ENCODE results near the gene APOA5.

APOA5 gene

DNA sequence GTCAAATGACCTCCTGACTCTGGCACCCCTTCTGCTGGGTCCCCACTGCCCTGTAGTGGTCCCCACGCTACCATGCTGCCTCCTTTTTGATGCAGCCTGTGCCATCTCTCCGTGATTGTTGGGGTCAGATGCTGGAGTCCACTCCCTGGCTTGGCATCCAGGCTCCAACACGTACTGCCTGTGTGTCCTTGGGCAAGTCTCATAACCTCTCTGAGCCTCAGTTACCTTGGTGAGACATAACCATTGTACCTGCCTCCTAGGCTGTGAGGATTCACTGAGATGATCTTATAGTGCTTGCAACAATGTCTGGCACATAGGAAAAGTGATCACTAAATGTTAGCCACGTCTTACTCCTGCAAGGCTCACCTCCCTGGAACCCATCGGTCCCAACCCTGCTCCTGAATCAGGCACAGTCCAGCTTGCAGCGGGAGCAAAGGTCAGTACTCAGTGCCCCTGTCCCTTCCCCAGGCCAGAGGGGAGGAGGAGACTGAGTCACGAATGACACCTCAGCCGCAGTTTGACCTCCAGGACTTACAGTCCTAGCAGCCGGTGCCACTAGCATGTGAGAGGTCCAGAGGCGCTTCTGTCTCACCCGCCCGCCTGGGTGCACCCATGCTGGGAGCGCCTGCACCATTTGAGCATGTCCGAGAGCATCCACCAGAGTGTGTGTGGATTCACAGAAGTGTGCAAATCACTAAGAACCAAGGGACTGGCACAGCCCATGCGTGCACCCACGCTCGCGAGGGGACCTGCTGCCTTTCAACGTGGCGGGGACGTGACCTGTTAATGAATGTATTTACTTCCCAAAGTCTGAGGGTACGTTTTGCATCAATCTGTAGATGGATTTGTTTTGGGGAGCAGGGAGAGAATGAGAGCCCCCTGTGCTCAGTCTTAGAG lies 34.4 kb upstream of the APOA5 start:
- 84 to 85% methylated on average over 14 to 20 of the region's 22 CpGs for WGBS, 2 experiments (ENCODE audit: insufficient coverage in 2 of 2)
- no peaks in the 10 kb centered on the region for H3K9me3 ChIP-seq (ENCODE audit: control insufficient read depth, low read length)
- no peak overlapping the region for H3K27ac ChIP-seq (ENCODE audit: low read depth, low read length, severe bottlenecking)
- H3K4me3 ChIP-seq (ENCODE audit: extremely low read depth, insufficient read depth, low read length, poor library complexity, severe bottlenecking), result no peak overlapping the region
- H3K36me3 ChIP-seq (ENCODE audit: control insufficient read depth, insufficient read depth, low read length), result no peaks in the 10 kb centered on the region
- H3K4me1 ChIP-seq (ENCODE audit: control insufficient read depth, insufficient read depth, low read length, poor library complexity, severe bottlenecking), result no peaks in the 10 kb centered on the region

DNA sequence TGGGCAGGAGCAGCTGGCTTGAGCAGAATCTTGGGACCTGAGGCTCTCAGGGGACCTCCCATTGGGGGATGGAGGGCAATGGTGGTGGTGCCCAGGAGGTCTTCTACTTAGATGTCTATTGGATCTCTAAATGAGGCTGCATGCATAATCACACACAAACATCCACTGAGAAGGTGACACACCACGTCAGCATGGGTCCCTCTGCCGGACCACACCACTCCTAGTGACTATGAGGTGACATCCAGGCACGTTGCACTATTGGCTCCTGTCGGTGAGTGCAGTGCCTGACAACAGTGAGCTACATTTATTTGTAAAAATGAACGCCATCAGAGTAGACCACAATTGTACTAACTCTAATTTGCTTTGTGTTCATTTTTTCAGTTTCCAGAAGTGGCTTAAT lies 33.8 kb upstream of the APOA5 start:
- 94 to 97% methylated on average over 5 of the region's 5 CpGs for WGBS, 2 experiments (ENCODE audit: insufficient coverage in 2 of 2)

DNA sequence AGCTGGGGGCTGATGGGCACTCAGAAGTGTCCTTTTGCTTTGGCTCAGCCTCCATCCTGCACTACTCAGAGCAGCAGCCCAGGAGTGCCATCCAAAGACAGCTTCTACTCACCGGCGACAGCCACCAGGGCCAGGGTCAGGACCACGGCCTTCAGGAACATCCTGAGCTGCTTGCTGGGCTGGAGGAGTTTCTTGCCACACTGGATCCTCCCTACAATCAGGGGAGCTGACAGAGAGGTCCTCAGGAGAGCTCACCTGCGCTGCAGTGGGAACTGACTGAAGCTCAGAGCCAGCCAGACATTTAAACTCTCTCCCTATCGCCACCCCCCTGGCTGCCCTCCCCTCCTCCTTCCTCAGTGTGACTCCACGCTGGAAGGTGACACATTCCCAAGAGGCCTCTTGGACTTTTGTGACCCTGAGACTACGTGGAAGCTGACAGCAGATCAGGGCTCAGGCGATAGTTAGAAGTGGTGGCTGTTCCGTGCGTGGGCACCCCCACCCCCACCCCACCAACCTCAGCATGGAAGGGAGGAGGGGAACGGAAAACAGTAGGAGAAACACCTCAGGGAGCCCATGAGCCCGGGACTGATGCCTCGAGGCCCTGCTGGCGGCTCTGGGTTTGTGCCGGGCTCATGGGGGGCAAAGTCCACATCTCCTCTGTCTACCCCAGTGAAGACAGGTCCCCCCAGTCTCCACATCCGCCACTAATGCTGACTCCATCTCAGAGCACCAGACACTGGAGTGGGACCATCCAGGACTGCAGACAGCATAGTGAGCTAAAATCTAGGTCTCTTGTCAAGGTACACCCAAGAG lies 31.6 kb upstream of the APOA5 start, which contains the start of gene APOA4:
TSS of gene APOA4 (minus strand) at position 274 of the 813 bp plus-strand sequence. CDS start at position 161, 113 bp downstream.
- no peaks in the 10 kb centered on the region for H3K9me3 ChIP-seq (ENCODE audit: control insufficient read depth, low read length)
- H3K4me1 ChIP-seq (ENCODE audit: control insufficient read depth, insufficient read depth, low read length, poor library complexity, severe bottlenecking), result no peaks in the 10 kb centered on the region
- 89 to 93% methylated on average over 9 to 10 of the region's 16 CpGs for WGBS, 2 experiments (ENCODE audit: insufficient coverage in 2 of 2)
- H3K27ac ChIP-seq (ENCODE audit: low read depth, low read length, severe bottlenecking), result no peak within 1 kb of the TSS
- H3K36me3 ChIP-seq (ENCODE audit: control insufficient read depth, insufficient read depth, low read length), result no peaks in the 10 kb centered on the region
- no peak within 1 kb of the TSS for H3K4me3 ChIP-seq (ENCODE audit: extremely low read depth, insufficient read depth, low read length, poor library complexity, severe bottlenecking)

More for the DNA sequence above, 33.8 kb upstream of the APOA5 start:
- H3K27ac ChIP-seq (ENCODE audit: low read depth, low read length, severe bottlenecking), result no peak overlapping the region
- H3K4me3 ChIP-seq (ENCODE audit: extremely low read depth, insufficient read depth, low read length, poor library complexity, severe bottlenecking), result no peak overlapping the region
- no peaks in the 10 kb centered on the region for H3K36me3 ChIP-seq (ENCODE audit: control insufficient read depth, insufficient read depth, low read length)
- no peaks in the 10 kb centered on the region for H3K4me1 ChIP-seq (ENCODE audit: control insufficient read depth, insufficient read depth, low read length, poor library complexity, severe bottlenecking)
- H3K9me3 ChIP-seq (ENCODE audit: control insufficient read depth, low read length), result no peaks in the 10 kb centered on the region

DNA sequence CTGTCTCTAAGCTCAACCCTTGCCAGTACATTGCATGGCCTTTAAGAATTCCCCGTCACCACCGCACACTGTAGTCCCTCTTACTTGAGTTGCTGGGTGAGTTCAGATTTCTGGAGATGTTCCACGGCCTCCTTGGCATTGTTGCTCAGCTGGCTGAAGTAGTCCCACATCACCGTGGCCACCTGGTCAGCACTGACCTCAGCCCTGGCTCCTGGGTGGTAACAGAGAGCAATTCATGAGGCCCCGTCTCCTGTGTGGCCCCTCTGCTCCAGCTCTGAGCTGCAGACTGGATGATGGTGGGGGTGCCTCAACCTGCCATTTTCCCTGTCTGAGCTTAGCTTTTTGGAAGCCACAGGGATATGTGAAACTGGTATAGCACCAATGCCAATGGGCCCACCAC lies 30.9 kb upstream of the APOA5 start:
- WGBS, 2 experiments (ENCODE audit: insufficient coverage in 2 of 2), result 56 to 85% methylated on average over 2 to 3 of the region's 5 CpGs
- Histone ChIP-seq H3K27ac (ENCODE audit: low read depth, low read length, severe bottlenecking) (no peak overlapping the region), H3K4me3 (ENCODE audit: extremely low read depth, insufficient read depth, low read length, poor library complexity, severe bottlenecking) (no peak overlapping the region), H3K9me3 (ENCODE audit: control insufficient read depth, low read length) (no peaks in the 10 kb centered on the region), H3K4me1 (ENCODE audit: control insufficient read depth, insufficient read depth, low read length, poor library complexity, severe bottlenecking) (no peaks in the 10 kb centered on the region), H3K36me3 (ENCODE audit: control insufficient read depth, insufficient read depth, low read length) (no peaks in the 10 kb centered on the region)

DNA sequence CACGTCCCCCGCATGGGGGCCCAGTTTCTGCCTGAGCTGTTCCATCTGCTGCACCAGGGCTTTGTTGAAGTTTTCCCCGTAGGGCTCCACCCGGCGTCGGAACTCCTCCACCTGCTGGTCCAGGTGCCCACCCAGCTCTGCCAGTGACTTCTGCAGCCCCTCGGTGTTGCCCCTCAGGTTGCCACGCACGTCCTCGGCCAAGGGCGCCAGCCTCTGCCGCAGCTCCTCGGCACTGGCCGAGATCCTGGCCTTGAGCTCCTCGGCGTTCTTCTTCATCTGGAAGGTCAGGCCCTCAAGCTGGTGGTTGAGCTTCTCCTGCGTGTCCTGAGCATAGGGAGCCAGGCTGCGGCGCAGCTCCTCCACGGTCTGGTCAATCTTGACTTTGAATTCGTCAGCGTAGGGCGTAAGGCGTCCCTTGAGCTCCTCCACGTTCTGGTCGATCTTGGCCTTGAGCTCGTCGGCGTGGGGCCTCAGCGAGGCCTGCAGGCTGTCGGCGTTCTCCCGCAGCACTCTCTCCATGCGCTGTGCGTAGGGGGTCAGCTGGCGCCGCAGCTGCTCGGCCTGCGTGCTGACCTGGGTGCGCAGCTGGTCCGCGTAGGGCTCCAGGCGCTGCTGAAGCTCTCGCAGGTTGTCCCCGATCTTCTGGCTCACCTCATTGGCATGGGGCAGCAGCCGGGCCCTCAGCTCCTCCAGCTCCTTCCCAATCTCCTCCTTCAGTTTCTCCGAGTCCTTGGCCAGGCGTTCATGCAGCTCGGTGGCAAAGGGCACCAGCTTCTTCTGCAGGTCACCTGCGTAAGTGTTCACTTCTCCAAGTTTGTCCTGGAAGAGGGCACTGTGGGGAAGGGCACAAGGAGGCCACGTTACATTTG lies 29.6 kb upstream of the APOA5 start:
- Histone ChIP-seq H3K4me1 (ENCODE audit: control insufficient read depth, insufficient read depth, low read length, poor library complexity, severe bottlenecking) (no peaks in the 10 kb centered on the region), H3K27ac (ENCODE audit: low read depth, low read length, severe bottlenecking) (no peak overlapping the region), H3K9me3 (ENCODE audit: control insufficient read depth, low read length) (no peaks in the 10 kb centered on the region), H3K36me3 (ENCODE audit: control insufficient read depth, insufficient read depth, low read length) (no peaks in the 10 kb centered on the region), H3K4me3 (ENCODE audit: extremely low read depth, insufficient read depth, low read length, poor library complexity, severe bottlenecking) (no peak overlapping the region)
- 93 to 94% methylated on average over 47 to 49 of the region's 51 CpGs for WGBS, 2 experiments (ENCODE audit: insufficient coverage in 2 of 2)

DNA sequence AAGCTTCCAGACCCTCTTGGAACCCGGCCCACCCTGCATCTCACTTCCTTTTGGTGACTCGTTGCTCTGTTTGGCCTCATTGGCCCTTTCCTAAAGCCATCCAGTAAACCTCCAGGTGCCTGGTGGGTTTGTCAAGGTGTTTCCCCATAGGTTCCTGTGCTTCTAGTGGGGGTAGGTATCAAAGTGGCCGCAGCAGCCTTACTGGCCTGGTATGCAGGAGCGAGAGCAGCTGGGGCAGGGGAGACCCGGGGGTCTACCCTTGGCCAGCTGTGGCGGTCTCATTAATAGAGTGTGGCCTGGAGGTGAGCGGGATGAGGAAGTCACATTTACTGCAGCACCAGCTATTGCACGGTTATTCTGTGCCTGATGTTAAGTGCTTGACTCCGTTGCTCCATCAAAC lies 27.4 kb upstream of the APOA5 start:
- H3K4me1 ChIP-seq (ENCODE audit: control insufficient read depth, insufficient read depth, low read length, poor library complexity, severe bottlenecking), result no peaks in the 10 kb centered on the region
- no peaks in the 10 kb centered on the region for H3K9me3 ChIP-seq (ENCODE audit: control insufficient read depth, low read length)
- H3K4me3 ChIP-seq (ENCODE audit: extremely low read depth, insufficient read depth, low read length, poor library complexity, severe bottlenecking), result no peak overlapping the region
- H3K36me3 ChIP-seq (ENCODE audit: control insufficient read depth, insufficient read depth, low read length), result no peaks in the 10 kb centered on the region
- no peak overlapping the region for H3K27ac ChIP-seq (ENCODE audit: low read depth, low read length, severe bottlenecking)
- 92% methylated on average over 7 to 8 of the region's 9 CpGs for WGBS, 2 experiments (ENCODE audit: insufficient coverage in 2 of 2)

DNA sequence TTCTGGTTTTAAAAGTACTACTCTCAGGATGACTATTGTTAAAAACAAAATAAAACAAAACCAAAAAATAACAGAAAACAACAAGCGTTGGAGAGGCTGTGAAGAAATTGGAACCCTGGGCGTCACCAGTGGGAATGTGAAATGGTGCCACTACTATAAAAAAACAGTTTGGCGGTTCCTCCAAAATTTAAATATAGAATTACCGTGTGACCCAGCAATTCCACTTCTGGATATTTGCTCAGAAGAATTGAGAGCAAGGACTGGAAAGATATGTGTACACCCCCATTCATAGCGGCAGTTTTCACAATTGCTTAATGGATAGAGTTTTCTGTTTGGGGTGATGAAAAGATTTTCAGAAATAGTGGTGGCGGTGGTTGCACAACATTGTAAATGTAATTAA lies 22.8 kb upstream of the APOA5 start:
- no peak overlapping the region for H3K27ac ChIP-seq (ENCODE audit: low read depth, low read length, severe bottlenecking)
- H3K4me1 ChIP-seq (ENCODE audit: control insufficient read depth, insufficient read depth, low read length, poor library complexity, severe bottlenecking), result no peaks in the 10 kb centered on the region
- H3K4me3 ChIP-seq (ENCODE audit: extremely low read depth, insufficient read depth, low read length, poor library complexity, severe bottlenecking), result no peak overlapping the region
- no peaks in the 10 kb centered on the region for H3K9me3 ChIP-seq (ENCODE audit: control insufficient read depth, low read length)
- H3K36me3 ChIP-seq (ENCODE audit: control insufficient read depth, insufficient read depth, low read length), result no peaks in the 10 kb centered on the region
- WGBS, 2 experiments (ENCODE audit: insufficient coverage in 2 of 2), result 100% methylated on average over 3 of the region's 6 CpGs; no CpG with 5 or more reads in 1 of the 2 experiments

DNA sequence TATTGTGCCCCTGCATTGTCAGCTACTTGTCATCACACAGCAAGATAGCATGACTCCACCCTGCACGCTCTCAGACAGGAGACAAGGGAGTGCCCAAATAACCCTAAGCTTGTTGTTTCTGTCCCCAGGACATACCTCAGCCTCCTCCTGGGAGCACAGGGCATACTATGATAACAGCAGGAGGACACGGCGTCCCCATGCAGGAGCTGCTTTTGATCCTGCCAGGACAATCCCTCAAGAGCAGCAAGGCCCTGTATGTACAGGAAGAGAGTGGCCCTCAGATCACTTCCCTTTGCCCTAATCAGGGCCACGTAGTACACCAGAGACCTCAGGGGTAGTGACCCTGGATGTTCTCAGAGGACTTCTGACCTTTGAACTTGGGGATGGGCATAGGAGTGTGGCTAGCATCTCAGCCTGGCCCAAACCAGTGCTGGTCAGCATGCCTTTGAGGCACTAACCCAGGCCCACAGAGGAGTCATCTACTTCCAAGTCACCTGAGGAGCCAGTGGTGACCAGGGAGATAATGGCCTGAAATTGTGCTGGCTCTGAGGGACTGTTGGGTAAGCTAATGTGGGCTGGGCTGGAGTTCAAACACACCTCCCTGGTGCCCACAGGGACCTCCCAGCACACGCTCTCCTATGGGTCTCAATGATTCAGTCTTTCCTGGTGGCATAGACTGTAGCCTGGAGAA lies 22.2 kb upstream of the APOA5 start:
- WGBS, 2 experiments (ENCODE audit: insufficient coverage in 2 of 2), result 79 to 82% methylated on average over 3 to 4 of the region's 5 CpGs
- Histone ChIP-seq H3K4me3 (ENCODE audit: extremely low read depth, insufficient read depth, low read length, poor library complexity, severe bottlenecking) (no peak overlapping the region), H3K27ac (ENCODE audit: low read depth, low read length, severe bottlenecking) (no peak overlapping the region), H3K4me1 (ENCODE audit: control insufficient read depth, insufficient read depth, low read length, poor library complexity, severe bottlenecking) (no peaks in the 10 kb centered on the region), H3K36me3 (ENCODE audit: control insufficient read depth, insufficient read depth, low read length) (no peaks in the 10 kb centered on the region), H3K9me3 (ENCODE audit: control insufficient read depth, low read length) (no peaks in the 10 kb centered on the region)

DNA sequence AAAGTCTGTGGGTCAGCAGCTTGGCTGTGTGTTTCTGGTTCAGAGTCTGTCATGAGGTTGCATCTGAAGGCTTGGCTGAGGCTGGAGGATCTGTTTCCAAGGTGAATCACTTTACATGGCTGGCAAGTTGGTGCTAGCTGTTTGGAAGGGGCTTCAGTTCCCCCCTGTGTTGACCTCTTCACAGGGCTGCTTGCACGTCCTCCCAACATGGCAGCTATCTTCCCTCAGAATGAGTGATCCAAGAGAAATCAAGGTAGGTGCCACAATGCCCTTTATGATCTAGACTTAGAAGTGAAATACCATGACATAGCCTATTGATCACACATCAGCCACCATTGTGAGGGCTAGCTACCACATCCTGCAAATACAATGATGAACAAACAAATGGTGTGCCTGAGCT lies 21.5 kb upstream of the APOA5 start:
- Histone ChIP-seq H3K4me1 (ENCODE audit: control insufficient read depth, insufficient read depth, low read length, poor library complexity, severe bottlenecking) (no peaks in the 10 kb centered on the region), H3K36me3 (ENCODE audit: control insufficient read depth, insufficient read depth, low read length) (no peaks in the 10 kb centered on the region), H3K27ac (ENCODE audit: low read depth, low read length, severe bottlenecking) (no peak overlapping the region), H3K4me3 (ENCODE audit: extremely low read depth, insufficient read depth, low read length, poor library complexity, severe bottlenecking) (no peak overlapping the region), H3K9me3 (ENCODE audit: control insufficient read depth, low read length) (no peaks in the 10 kb centered on the region)
- 100% methylated on average over 1 of the region's 1 CpG for WGBS, 2 experiments (ENCODE audit: insufficient coverage in 2 of 2)

DNA sequence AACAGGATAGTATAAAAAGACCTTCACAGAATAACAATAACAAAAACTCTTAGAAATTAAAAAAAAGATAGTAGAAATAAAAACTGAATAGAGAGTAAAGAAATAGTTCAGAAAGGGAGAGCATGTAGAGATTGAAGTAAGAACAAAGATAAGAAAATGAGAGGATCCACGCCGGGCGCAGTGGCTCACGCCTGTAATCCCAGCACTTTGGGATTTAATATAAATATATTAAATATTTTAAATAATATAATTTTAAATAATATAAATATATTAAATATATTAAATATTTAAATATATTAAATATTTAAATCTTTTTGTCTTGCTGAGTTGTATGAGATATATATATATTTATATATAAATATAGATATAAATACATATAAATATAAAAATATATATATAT lies 20.4 kb upstream of the APOA5 start:
- Histone ChIP-seq H3K4me3 (ENCODE audit: extremely low read depth, insufficient read depth, low read length, poor library complexity, severe bottlenecking) (no peak overlapping the region), H3K36me3 (ENCODE audit: control insufficient read depth, insufficient read depth, low read length) (no peaks in the 10 kb centered on the region), H3K4me1 (ENCODE audit: control insufficient read depth, insufficient read depth, low read length, poor library complexity, severe bottlenecking) (no peaks in the 10 kb centered on the region), H3K27ac (ENCODE audit: low read depth, low read length, severe bottlenecking) (no peak overlapping the region), H3K9me3 (ENCODE audit: control insufficient read depth, low read length) (no peaks in the 10 kb centered on the region)
- WGBS, 2 experiments (ENCODE audit: insufficient coverage in 2 of 2), result no CpG with 5 or more reads among the region's 4 CpGs
